Endodermal cell (in vitro differentiated cells): ENCODE results near the gene DNAJB1. TPM values are rescaled to one million over a fixed set of nuclear protein-coding genes. Genes with fewer than 3 reads are reported as not detected.

Source experiments
- DNase-seq: peaks from one replicate; pipeline ENCODE4 v3.0.0-alpha.2; 2017
- H3K27ac ChIP-seq: 2 replicates; pipeline ENCODE4 v1.5.1; 2013; ENCODE audit warnings: mild to moderate bottlenecking, low read depth, low read length, moderate library complexity
- H3K27me3 ChIP-seq: 2 replicates; pipeline ENCODE4 v1.6.1; 2013; ENCODE audit warnings: mild to moderate bottlenecking, low read length, moderate library complexity; ENCODE audit not compliant: insufficient read depth, control insufficient read depth, poor library complexity, severe bottlenecking
- H3K36me3 ChIP-seq: 2 replicates; pipeline ENCODE4 v1.7.0; 2013; ENCODE audit warnings: mild to moderate bottlenecking, low read length, moderate library complexity; ENCODE audit not compliant: control insufficient read depth, insufficient read depth
- H3K4me1 ChIP-seq: one replicate; pipeline ENCODE4 v1.7.0; 2013; ENCODE audit warnings: low read length; ENCODE audit not compliant: control insufficient read depth, insufficient read depth
- H3K4me3 ChIP-seq: 2 replicates; pipeline ENCODE4 v1.5.1; 2013; ENCODE audit warnings: mild to moderate bottlenecking, low read length, moderate library complexity
- H3K9ac ChIP-seq: 2 replicates; pipeline ENCODE4 v1.6.1; 2013; ENCODE audit warnings: mild to moderate bottlenecking, low read length, moderate library complexity; ENCODE audit not compliant: poor library complexity, severe bottlenecking; ENCODE audit errors: extremely low read depth
- H3K9me3 ChIP-seq: 2 replicates; pipeline ENCODE4 v1.6.1; 2013; ENCODE audit warnings: mild to moderate bottlenecking, low read length, moderate library complexity; ENCODE audit not compliant: control insufficient read depth
- H3K27ac Mint-ChIP-seq: 2 replicates; pipeline ENCODE4 v1.8.0; 2020; ENCODE audit warnings: mixed read lengths
- H3K27me3 Mint-ChIP-seq: 2 replicates; pipeline ENCODE4 v1.8.0; 2021; ENCODE audit warnings: mild to moderate bottlenecking, mixed read lengths; ENCODE audit not compliant: insufficient read depth
- H3K36me3 Mint-ChIP-seq: 2 replicates; pipeline ENCODE4 v1.8.0; 2020; ENCODE audit warnings: low read depth, mixed read lengths
- H3K4me1 Mint-ChIP-seq: 2 replicates; pipeline ENCODE4 v1.8.0; 2020; ENCODE audit warnings: mixed read lengths
- H3K4me3 Mint-ChIP-seq: 2 replicates; pipeline ENCODE4 v1.8.0; 2020; ENCODE audit warnings: mild to moderate bottlenecking, moderate library complexity, mixed read lengths
- H3K9me3 Mint-ChIP-seq: 2 replicates; pipeline ENCODE4 v1.8.0; 2020; ENCODE audit warnings: mild to moderate bottlenecking, mixed read lengths
- CTCF ChIP-seq: fragments of 200-600 bp; sonication (generic); conservative IDR thresholded peaks from 2 replicates; pipeline ENCODE4 v1.5.0; 2021; ENCODE audit warnings: antibody characterized with exemption, mild to moderate bottlenecking
- WGBS, 2 experiments: methylation state at CpG; one replicate each; pipeline versions ENCODE4 v1.1.5 to v1.1.7; 2013; ENCODE audit warnings: missing lambda C conversion rate in 2 of 2, mixed read lengths in 1 of 2; ENCODE audit not compliant: insufficient coverage in 1 of 2, insufficient read length in 1 of 2; 5-methylcytosine and 5-hydroxymethylcytosine counted together
- total RNA-seq, 2 donors: library from RNA; stranded (reverse); fragmentation: NEBNext Ultra II Directional in 1 of 2; extraction: Animal tissue kit (Norgen Biotek cat#: 25700) in 1 of 2; gene quantifications; 2 replicates in 1 of 2; 3 replicates in 1 of 2; pipeline ENCODE4 v1.2.1, GENCODE V29; 2021

Gene DNAJB1
- total RNA-seq, 2 donors from 2014 or later = 66.1 to 70.0 TPM

DNA sequence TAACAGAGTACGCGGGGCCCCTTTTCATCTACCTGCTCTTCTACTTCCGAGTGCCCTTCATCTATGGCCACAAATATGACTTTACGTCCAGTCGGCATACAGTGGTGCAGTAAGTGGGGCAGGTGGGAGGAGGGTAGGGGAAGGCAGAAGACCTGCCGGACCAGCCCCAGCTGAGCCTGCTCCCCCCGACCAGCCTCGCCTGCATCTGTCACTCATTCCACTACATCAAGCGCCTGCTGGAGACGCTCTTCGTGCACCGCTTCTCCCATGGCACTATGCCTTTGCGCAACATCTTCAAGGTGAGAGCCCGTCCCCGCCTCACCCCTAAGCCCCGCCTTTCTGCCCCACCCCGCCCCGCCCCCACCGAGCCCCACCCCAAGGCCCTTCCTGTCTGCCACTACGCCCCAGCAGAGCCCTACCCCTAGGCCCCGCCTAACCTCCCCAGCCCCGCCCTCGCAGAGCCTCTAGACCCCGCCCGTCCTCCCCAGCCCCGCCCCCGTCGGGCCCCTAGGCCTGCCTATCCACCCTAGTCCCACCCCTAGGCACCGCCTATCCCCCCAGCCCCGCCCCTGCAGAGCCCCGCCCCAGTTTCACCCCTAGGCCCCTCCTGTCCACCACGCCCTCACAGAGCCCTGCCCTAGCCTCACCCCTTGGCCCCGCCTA is 45.9 kb upstream of the DNAJB1 start:
- no peak overlapping the region for H3K27ac ChIP-seq
- no peak overlapping the region for H3K27ac Mint-ChIP-seq
- DNase-seq = peak; percentile 98

GRCh38 chr19:14563590-14563926 is 45.4 kb upstream of the DNAJB1 start:
- Histone ChIP-seq H3K4me3 (no peak overlapping the region), H3K9me3 (no peaks in the 10 kb centered on the region), H3K36me3 (no peaks in the 10 kb centered on the region), H3K4me1 (peaks cover 6% of the 10 kb centered on the region), H3K27me3 (no peaks in the 10 kb centered on the region), H3K27ac (no peak overlapping the region), H3K9ac (no peak overlapping the region)
- H3K4me1 Mint-ChIP-seq = peaks cover 32% of the 10 kb centered on the region
- no peak for DNase-seq
- 95 to 96% methylated on average over 6 to 16 of the region's 16 CpGs for WGBS, 2 experiments
- no peaks in the 10 kb centered on the region for H3K27me3 Mint-ChIP-seq
- no peak overlapping the region for H3K4me3 Mint-ChIP-seq
- peaks cover 18% of the 10 kb centered on the region for H3K36me3 Mint-ChIP-seq
- no peaks in the 10 kb centered on the region for H3K9me3 Mint-ChIP-seq
- H3K27ac Mint-ChIP-seq = no peak overlapping the region
- no peak for TF ChIP-seq CTCF

More for the DNA sequence above, 45.9 kb upstream of the DNAJB1 start:
- H3K27me3 ChIP-seq = no peaks in the 10 kb centered on the region
- no peaks in the 10 kb centered on the region for H3K36me3 ChIP-seq
- H3K27me3 Mint-ChIP-seq = no peaks in the 10 kb centered on the region
- no peak overlapping the region for H3K4me3 ChIP-seq
- peaks cover 19% of the 10 kb centered on the region for H3K36me3 Mint-ChIP-seq
- H3K9me3 Mint-ChIP-seq = no peaks in the 10 kb centered on the region
- peaks cover 31% of the 10 kb centered on the region for H3K4me1 Mint-ChIP-seq
- WGBS, 2 experiments = 93 to 100% methylated on average over 3 to 16 of the region's 33 CpGs
- no peaks in the 10 kb centered on the region for H3K9me3 ChIP-seq
- H3K9ac ChIP-seq = no peak overlapping the region
- no peak overlapping the region for H3K4me3 Mint-ChIP-seq
- no peak for TF ChIP-seq CTCF
- peaks cover 6% of the 10 kb centered on the region for H3K4me1 ChIP-seq

- peaks cover 34% of the 10 kb centered on the region for H3K4me1 Mint-ChIP-seq
- Histone ChIP-seq H3K4me1 (peaks cover 6% of the 10 kb centered on the region), H3K36me3 (no peaks in the 10 kb centered on the region), H3K9ac (no peak overlapping the region), H3K27ac (no peak overlapping the region), H3K9me3 (no peaks in the 10 kb centered on the region), H3K27me3 (no peaks in the 10 kb centered on the region), H3K4me3 (no peak overlapping the region)
- H3K4me3 Mint-ChIP-seq = no peak overlapping the region
- peaks cover 16% of the 10 kb centered on the region for H3K36me3 Mint-ChIP-seq
- TF ChIP-seq CTCF = no peak
- peak; percentile 77 for DNase-seq
- no peaks in the 10 kb centered on the region for H3K27me3 Mint-ChIP-seq
- WGBS, 2 experiments = 80 to 90% methylated on average over 6 to 23 of the region's 23 CpGs
- H3K27ac Mint-ChIP-seq = peak overlapping the region; percentile 44
- no peaks in the 10 kb centered on the region for H3K9me3 Mint-ChIP-seq
Measured at GRCh38 chr19:14562660-14563589, 44.7 kb upstream of the DNAJB1 start.
